GM12892 (cell line): ENCODE results near the gene SLC44A3.

Experiments used
- DNase-seq: peaks from one replicate; pipeline ENCODE4 v3.0.0; 2011; ENCODE audit not compliant: insufficient read length
- FAIRE-seq: peaks from 2 replicates; lab custom pipeline; 2011; peaks lifted over from hg19 to GRCh38; lab: Jason Lieb, UNC
- POLR2A ChIP-seq: IDR thresholded peaks from 2 replicates; pipeline ENCODE4 v1.6.1; 2011; ENCODE audit warnings: low read depth, low read length, control low read depth
- POLR2AphosphoS5 ChIP-seq: IDR thresholded peaks from 2 replicates; pipeline ENCODE4 v1.6.1; 2011; ENCODE audit warnings: low read depth, low read length, control low read depth
- TAF1 ChIP-seq: IDR thresholded peaks from 2 replicates; pipeline ENCODE4 v1.6.1; 2011; ENCODE audit warnings: low read depth, mild to moderate bottlenecking, control low read depth, low read length, borderline replicate concordance

The SLC44A3 gene

DNA sequence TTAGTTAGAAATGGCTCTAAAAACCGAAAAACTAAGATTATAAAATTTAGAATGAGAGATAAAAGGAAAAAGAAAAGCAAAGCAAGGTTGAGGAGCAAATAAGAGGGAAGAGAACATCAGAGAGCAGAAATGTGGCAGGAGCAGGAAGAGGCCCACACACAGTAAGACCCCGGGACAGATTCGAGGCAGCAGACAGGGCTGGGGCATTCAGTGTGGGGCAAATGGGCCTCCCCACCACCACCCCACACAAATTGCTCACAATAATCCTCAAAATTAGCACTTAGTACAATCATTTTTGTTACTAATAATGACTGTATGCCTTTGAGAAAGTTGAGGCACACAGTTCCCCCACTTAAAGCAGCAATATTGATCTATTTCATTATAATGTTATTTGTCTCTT lies 17.1 kb upstream of the SLC44A3 start:
- FAIRE-seq, result no peak
- DNase-seq, result no peak
- TF ChIP-seq TAF1 (no peak), POLR2A (no peak), POLR2AphosphoS5 (no peak)

DNA sequence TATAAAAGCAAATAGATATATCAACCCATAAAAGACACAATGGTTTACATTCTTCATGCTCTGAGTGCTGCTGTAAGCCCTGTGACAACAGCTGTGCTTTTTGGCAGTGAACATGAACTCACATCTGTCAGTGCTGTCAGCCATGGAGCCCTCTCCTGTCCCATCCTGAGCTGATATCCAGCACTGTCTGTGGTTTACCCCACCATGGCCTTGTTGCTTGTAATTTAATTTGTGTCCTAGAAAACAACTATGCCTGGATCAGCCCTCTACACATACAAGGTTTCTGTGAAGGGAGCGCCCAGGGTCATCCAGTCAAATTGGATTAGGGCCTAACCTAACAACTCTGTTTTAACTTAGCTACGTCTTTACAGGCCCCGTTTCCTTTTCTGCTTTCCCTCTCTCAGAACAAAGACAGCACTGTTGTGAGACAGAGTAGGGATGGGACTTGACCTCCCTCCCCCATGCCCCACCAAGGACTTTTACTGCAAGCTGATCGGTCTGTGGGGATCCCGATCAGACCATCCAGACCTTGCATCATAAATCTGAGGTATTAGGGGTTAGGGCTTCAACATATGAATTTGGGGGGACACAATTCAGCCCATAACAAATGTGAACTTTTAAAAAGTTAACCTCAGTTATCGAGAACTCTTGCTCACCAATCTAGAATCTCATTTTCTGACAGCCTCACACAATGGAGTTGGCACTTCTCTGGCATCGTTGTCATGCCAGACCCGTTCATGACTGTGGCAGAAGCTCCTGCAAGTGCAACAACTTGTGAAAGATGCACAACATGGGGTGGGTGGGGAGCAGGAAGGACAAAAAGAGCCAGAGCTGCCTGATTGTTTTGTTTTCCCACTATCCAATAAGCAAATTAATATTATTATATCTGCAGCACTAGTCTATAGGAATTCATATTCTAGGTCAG lies 16.4 kb upstream of the SLC44A3 start:
- FAIRE-seq, result no peak
- TF ChIP-seq POLR2A, result no peak
- TF ChIP-seq POLR2AphosphoS5, result no peak
- TF ChIP-seq TAF1, result no peak
- no peak for DNase-seq

GRCh38 chr1:94804442-94804837 lies 15.7 kb upstream of the SLC44A3 start:
- TF ChIP-seq POLR2AphosphoS5 (no peak), POLR2A (no peak), TAF1 (no peak)
- DNase-seq (no peak), FAIRE-seq (no peak)

- DNase-seq (no peak), FAIRE-seq (peak; percentile 44)
- TF ChIP-seq POLR2AphosphoS5, result no peak
- TF ChIP-seq POLR2A, result no peak
- no peak for TF ChIP-seq TAF1
Observed at GRCh38 chr1:94805912-94806311, 14.2 kb upstream of the SLC44A3 start.

- TF ChIP-seq POLR2A (no peak), TAF1 (no peak), POLR2AphosphoS5 (no peak)
- no peak for DNase-seq
- FAIRE-seq, result no peak
Observed at GRCh38 chr1:94806441-94806871, 13.7 kb upstream of the SLC44A3 start.

DNA sequence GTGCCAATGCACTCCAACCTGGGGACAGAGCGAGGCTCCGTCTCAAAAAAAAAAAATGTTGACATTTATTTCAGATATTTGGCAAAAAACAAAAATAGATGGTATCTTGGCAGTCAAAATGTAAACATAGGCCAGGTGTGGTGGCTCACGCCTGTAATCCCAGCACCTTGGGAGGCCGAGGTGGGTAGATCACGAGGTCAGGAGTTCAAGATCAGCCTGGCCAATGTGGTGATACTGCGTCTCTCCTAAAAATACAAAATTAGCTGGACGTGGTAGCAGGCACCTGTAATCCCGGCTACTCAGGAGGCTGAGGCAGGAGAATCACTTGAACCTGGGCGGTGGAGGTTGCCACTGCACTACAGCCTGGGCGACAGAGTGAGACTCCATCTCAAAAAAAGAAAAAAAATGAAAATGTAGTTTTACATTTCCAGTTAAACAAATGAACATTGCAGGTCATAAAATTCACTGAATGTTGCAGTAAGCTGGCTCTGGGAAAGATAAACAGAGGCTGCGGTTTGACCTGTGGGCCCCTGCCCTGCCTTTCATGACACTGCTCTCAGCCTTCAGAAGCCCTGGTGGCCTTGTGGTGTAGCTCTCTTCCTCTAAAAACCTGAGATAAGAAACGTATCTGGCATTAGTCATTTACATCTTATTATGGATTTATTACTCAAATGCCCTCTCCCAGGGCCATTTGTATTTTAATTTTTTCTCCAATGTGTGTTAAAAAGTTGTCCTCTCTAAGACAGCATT lies 12.2 kb upstream of the SLC44A3 start:
- DNase-seq, result no peak
- no peak for TF ChIP-seq POLR2AphosphoS5
- no peak for TF ChIP-seq POLR2A
- no peak for FAIRE-seq

DNA sequence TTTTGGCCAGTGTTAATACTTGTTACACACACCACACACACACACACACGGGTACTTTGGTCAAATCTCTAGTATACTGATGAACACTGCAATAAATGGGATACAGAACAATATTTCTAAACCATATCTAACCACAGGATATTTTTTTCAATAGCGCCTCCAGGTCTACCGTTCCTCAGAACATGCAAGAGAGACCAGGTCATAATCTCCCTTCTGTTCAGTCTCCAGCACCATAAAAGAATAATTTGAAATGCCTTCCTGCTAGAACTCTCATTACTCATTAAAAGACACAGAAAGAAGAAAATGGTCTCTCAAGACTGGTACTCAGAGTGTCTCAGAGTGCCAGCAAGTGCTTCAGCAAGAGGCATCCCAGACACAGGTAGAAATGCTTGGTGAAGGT lies 11.5 kb upstream of the SLC44A3 start:
- DNase-seq (no peak), FAIRE-seq (peak; percentile 44)
- TF ChIP-seq TAF1, result no peak
- no peak for TF ChIP-seq POLR2AphosphoS5
- TF ChIP-seq POLR2A, result no peak

GRCh38 chr1:94812985-94813384 lies 7.2 kb upstream of the SLC44A3 start:
- DNase-seq (no peak), FAIRE-seq (no peak)
- TF ChIP-seq TAF1 (no peak), POLR2AphosphoS5 (no peak), POLR2A (no peak)

- DNase-seq, result no peak
- TF ChIP-seq POLR2AphosphoS5 (no peak), POLR2A (no peak), TAF1 (no peak)
- no peak for FAIRE-seq
Observed at GRCh38 chr1:94816030-94816429, 4.1 kb upstream of the SLC44A3 start.

- FAIRE-seq, result no peak
- no peak for DNase-seq
- no peak for TF ChIP-seq TAF1
- no peak for TF ChIP-seq POLR2AphosphoS5
- TF ChIP-seq POLR2A, result no peak
Observed at GRCh38 chr1:94817712-94818111, 2.4 kb upstream of the SLC44A3 start.

- TF ChIP-seq POLR2A (no peak), POLR2AphosphoS5 (no peak), TAF1 (no peak)
- no peak for DNase-seq
Observed at GRCh38 chr1:94819238-94819944, 766 bp upstream of the SLC44A3 start.

GRCh38 chr1:94820936-94821335 lies 779 bp downstream of the SLC44A3 start:
- FAIRE-seq (no peak), DNase-seq (no peak)
- TF ChIP-seq POLR2AphosphoS5, result no peak
- no peak for TF ChIP-seq POLR2A
- TF ChIP-seq TAF1, result no peak

More at GRCh38 chr1:94819238-94819944, 766 bp upstream of the SLC44A3 start:
- no peak for FAIRE-seq
